GM21528 (cell line): ENCODE data around the gene ANKRD31.
"Not testable (repeated sequence)": the region's sequence is repeated elsewhere in the genome, so short reads cannot be mapped to it uniquely, and the experiment has no call there.

Experiments used
- ATAC-seq: cut with Tn5 transposase; IDR thresholded peaks from one replicate; pipeline ENCODE4 v1.9.1; 2021; ENCODE audit warnings: mild to moderate bottlenecking, moderate library complexity; ENCODE audit not compliant: unreplicated experiment, low FRiP score

ANKRD31 gene

DNA sequence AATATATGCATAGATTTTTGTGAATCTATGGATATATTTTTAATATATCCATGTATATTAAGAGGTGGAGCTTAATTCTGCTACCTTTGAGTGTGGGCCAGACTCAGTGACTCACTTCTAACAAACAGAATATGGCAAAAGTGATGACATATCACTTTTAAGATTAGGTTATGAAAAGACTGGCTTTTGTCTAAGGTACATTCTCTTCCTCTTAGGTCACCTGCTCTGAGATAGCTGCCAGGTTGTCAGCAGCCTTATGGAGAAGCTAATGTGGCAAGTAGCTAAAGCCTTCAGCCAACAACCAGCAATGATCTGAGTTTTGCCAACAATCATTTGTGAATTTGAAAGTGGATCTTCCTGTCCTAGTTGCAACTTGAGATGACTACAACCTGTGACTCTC, 83.8 kb downstream of the ANKRD31 start:
- no peak for ATAC-seq

- no peak for ATAC-seq
These were observed 88.6 kb downstream of the ANKRD31 start for GRCh38 chr5:75148051-75148450.

DNA sequence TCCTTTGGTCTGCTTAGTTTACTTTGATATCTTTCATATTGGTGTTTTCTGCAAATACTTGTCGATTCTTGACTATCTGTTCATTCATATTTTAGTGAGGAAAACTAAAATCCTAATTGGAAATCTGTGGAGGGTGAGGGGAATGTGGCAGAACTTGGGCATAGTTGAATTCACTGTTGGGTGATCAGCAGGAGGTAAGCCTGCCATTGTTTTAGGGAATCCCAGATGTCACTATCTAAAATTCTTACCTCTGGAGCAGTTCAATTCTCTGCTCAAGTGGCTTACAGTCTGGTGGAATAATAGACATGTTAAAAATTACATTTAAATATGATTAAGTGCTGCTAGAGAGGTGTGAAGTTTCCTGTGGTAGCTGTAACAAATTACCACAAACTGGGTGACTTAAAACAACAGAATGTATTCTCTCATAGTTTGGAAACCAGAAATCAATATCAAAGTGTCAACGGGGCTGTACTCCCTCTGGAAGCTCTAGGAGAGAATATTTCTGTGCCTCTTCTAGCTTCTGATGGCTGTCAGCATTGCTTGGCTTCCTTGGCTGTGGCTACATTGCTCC, 94.0 kb downstream of the ANKRD31 start:
- no peak for ATAC-seq

DNA sequence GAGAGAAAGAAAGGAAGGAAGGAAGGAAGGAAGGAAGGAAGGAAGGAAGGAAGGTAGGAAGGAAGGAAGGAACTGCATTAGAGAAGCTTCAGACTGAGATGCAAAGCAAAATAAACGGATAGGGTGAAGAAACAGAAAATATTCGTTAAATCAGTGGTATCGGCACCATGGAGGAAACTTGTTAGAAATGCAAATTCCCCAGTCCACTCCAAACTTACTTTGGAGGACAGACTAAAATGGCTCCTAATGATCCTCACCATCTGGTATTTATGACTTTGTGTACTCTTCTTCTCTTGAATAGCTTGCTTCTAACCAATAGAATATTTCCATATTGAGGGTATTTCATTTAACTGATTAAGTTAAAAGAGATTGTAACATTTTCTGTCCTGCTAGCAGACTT, 96.4 kb downstream of the ANKRD31 start:
- ATAC-seq = no peak

DNA sequence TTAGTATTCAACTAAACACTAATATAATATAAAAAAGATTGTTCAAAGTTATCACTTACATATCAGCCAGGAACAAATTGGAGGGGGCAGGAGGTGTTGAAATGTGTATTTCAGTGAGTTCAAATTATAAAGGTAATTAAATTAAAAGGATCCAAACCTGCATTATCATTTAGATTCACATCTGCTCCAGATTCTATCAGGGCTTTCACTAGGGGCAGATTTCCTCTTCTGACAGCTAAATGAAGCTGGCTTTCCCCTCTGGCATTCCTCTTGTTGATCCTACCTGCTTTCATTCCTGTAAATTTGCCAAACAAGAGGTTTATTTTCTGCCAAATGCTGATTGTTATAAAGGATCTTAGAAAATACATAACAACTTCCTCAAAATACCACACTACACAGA, 98.0 kb downstream of the ANKRD31 start:
- ATAC-seq = no peak

GRCh38 chr5:75130818-75131349, 105.8 kb downstream of the ANKRD31 start:
- ATAC-seq = no peak

DNA sequence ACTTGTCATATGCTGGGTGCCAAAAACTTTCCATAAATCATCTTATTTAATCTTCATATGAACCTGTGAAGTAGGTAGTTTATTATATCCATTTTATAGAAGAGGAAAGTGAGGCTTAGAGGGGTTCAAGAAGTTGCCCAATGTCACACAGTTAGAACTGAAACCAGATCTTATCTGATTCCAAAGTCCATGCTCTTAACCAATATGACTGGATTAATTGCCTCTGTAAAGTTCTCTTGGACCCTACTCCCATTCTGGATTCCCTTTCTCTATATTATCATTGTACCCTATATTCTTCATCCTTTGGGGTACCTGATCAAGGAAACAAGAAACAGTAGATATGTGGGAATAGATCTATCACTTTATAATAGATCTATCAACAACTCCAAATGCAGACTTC, 119.8 kb downstream of the ANKRD31 start:
- no peak for ATAC-seq

GRCh38 chr5:75114311-75114710, 122.4 kb downstream of the ANKRD31 start:
- not testable (repeated sequence) for ATAC-seq

DNA sequence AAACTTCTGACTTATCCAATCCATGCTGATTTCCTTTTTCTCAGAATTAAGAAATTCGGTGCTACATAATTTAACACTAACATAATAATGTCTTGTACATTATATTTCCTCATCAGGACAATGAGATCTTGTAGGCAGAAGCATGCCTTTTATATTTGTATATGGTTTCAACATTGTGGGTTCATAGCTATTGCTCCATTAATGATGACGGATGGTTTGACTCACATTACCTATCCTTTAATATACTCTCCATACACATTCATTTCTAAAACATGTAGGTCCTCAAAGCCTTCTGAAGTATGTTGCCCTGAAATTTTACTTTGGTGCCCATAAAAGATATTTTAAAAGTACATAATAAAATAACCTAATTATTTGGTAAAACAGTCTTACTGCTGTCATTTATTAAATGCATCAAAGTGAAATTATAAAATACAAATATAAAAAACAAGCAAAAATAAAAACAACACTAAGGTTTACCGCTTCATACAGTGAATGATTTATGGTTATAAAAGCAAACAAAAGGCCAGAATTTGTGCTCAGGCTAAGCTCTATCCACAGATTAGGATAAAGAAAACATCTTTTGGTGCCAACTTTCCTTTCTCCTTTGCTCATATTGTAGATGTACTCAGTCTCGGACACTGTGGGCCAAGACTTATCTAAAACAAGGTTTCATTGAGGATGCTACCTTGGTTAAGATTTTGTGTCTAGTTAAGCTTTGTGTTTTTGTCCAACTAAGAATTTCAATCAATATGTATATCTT, 123.1 kb downstream of the ANKRD31 start:
- ATAC-seq = no peak

DNA sequence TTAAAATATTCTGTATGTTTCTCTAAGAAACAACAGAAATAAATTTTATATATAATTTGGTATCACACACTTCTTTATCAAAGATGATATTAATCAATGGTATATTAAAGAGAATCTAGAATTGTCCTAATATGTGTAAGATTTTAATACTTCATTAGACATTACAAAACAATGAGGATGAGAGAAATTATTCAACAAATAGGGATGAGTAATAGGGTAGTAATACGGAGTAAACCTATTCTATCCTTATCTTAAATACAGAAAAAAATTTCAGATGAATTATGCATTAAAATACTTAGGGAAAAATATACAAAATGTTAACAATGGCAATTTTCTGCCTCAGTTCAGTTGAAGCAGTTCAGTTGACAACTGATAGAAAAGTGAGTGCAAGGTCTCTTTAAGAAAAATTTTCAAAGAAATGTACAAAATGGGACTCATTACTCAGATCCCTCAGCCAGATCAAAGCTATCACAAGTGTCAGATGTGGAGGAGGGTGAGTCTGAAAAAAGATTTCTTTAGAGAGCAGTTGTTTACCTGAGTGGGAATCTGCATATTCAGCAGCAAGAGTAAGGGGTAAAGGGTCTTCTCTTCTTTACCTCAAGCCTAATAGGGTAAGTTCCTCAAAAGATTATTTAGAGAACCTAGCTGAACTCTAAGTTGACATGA, 127.6 kb downstream of the ANKRD31 start:
- ATAC-seq = no peak

DNA sequence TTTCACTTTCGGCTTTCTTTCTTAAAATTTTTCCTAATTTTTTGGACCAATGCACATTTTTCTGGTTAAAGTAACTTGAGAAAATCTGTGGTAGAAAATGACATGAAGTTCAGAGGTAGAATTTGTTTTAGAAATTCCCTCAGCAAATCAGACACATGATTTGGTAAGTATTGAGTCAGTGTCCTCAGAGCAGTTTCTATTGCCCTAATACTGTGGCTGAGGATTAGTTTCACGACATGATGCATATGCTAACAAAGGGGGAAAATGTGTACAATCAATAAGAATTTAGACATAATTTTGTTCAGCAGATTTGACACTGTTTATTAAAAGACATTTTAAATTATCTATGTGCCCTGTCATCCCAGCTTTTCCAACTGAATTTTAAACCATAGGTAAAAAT, 128.2 kb downstream of the ANKRD31 start:
- ATAC-seq = no peak

GRCh38 chr5:75095956-75096355, 140.7 kb downstream of the ANKRD31 start:
- ATAC-seq = not testable (repeated sequence)

- no peak for ATAC-seq
These were observed 145.1 kb downstream of the ANKRD31 start for GRCh38 chr5:75091597-75091996.

DNA sequence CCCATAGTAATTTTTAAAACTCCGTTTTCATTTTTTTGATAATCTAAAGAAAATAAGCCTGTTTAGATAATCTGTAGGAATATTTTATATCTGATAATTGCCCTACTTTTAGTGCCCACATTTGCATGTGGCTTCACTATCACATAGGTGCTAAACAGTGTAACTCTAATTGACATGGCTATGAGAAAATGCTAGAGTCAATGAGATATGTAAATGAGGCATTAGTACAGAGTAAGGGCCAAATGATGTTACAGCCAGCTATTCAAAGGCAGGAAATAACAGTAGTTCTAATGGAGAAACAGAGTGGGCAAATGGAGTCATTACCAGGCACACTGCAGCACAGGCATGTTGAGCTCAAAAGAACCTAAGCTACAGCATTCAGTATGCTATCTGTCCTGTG, 147.0 kb downstream of the ANKRD31 start:
- no peak for ATAC-seq

GRCh38 chr5:75089137-75089536, 147.5 kb downstream of the ANKRD31 start:
- no peak for ATAC-seq

DNA sequence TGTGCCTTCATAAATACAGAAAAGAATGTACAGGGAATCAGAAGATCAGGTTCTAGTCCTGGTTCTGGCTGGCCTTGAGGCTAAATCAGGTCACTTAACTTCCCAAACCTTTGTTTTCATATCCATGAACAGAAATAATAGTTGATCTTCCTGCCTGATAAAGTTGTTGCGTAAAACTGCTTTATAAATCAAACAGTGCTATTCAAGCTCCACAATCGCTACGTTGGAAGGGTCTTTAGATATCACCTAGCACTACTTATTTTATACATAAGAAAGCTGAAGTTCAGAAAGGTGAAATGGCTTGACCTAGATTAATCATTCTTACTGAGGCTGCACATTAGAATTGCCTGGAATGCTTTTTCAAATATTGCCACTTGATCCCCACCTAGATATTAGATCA, 148.0 kb downstream of the ANKRD31 start:
- ATAC-seq = no peak

DNA sequence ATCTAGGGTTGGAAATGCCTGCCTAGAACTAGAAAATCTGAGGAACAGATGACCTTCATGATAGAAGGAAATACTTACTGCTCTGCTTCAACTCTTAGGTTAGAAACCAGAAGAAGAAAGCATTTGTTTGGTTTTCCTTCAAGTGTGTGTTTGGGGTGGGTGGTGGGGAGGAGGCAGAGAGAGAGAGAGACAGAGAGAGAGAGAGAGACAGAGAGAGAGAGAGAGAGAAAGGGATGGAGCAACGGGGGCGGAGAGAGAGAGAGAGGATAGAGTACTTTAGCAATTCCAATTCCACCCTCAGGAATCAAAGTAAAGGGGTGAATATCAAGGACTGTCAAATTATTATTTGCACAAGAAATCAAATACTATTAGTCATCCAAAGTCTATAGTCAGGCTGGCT, 155.2 kb downstream of the ANKRD31 start:
- no peak for ATAC-seq

GRCh38 chr5:75079346-75079745, 157.3 kb downstream of the ANKRD31 start:
- not testable (repeated sequence) for ATAC-seq

GRCh38 chr5:75078027-75078426, 158.7 kb downstream of the ANKRD31 start:
- ATAC-seq = no peak

DNA sequence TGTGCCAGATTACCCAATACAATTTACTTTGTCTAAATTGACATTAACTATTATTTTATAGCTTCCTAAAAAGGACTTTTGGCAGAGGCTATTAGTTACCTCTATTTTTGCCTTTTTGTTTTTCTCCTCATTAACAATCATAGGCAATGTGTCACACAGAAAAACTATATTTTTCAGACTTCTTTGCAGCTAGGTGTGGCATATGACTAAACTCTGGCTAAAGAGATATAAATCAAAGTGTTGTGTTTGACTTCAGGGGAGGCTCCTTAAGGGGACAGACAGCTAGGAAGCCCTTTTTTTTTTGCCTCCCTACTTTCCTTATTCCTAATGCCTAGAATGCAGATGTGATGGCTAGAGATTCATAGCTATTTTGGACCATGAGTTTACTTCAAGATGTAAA, 164.6 kb downstream of the ANKRD31 start:
- no peak for ATAC-seq

- no peak for ATAC-seq
These were observed 165.6 kb downstream of the ANKRD31 start for GRCh38 chr5:75071100-75071499.

DNA sequence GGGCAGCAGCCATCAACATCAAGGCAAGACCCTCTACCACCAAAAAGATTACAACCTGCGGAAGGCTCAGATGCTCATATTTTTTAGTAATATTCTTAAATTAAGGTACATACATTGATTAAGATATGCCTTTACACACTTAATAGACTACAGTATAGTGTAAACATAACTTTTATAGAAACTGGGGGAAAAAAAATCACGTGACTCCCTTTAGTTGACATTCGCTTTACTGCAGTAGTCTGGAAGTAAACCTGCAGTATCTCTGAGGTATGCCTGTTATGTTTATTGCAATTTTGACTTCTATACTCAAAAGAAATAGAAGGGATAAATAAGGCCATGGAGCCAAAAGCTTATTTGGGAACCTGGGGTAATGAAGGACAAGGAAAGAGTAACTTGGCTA, 169.2 kb downstream of the ANKRD31 start:
- no peak for ATAC-seq
